Measurements from ENCODE around the gene NCKAP5. TPM values are rescaled to one million over a fixed set of nuclear protein-coding genes. Genes with fewer than 3 reads are reported as not detected.

NCKAP5 gene
- total and polyA plus RNA-seq, 2 of the 13 experiments (the other 11 are each of a cell fraction or from before 2014, with no cell fraction given): 0.01 TPM; not detected in 1

DNA sequence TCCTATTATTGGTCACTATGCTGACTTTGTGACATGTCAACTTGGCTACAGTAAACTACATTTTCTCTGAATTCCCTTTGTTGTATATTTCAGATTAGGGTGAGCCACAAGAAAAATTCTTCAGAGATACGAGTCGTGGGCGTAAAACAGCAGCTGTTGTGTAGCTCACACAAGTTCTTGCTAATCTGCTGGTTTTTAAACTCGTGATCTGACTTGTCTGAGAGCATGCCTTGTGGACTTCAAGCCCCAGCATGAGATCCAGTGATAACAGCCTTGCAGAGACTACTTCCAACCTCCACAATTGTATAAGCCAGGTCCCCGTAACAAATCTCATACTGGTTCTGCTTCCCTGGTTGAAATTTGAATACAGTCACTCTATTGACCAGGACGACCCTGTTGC is 638.5 kb downstream of the NCKAP5 start:
- under 1% methylated on average over 6 of the region's 6 CpGs for WGBS (ENCODE audit: low lambda C conversion rate)
- ATAC-seq (no peak), DNase-seq (ENCODE audit: low spot score) (no peak), FAIRE-seq (no peak)
- ChIA-PET CTCF (ENCODE audit: low intra/inter-chr PET ratio, low total read pairs) (no interaction called here), POLR2A (no interaction called here)
- Histone ChIP-seq H3K27me3 (ENCODE audit: control insufficient read depth in 1 of 2, insufficient read depth in 2 of 2, low read length in 2 of 2) (no peaks in the 10 kb centered on the region), H3K36me3 (replicated peaks in 1 of 2; ENCODE audit: control insufficient read depth in 1 of 2, insufficient read depth in 2 of 2, low read length in 2 of 2) (no peaks in the 10 kb centered on the region), H3K4me3 (replicated peaks in 1 of 3; ENCODE audit: insufficient read depth in 1 of 3, low read depth in 2 of 3, low read length in 3 of 3) (no peak overlapping the region), H3K4me2 (ENCODE audit: low read depth, low read length) (no peak overlapping the region), H3K27ac (ENCODE audit: extremely low read length, insufficient read depth, low read length) (no peak overlapping the region), H3K4me1 (ENCODE audit: insufficient read depth, low read length) (no peaks in the 10 kb centered on the region), H3K9me3 (ENCODE audit: low read length) (peaks cover 32% of the 10 kb centered on the region), H2AFZ (ENCODE audit: low read length) (no peak overlapping the region), H4K20me1 (ENCODE audit: insufficient read depth, low read length) (no peaks in the 10 kb centered on the region), H3K9ac (ENCODE audit: insufficient read depth, low read depth, low read length) (no peak overlapping the region), H3K79me2 (ENCODE audit: insufficient read depth, low read length) (no peaks in the 10 kb centered on the region)
- in situ Hi-C loops (cut with HindIII; ENCODE audit: extremely low pct_ligation_motif_present, low pct_unique_long_range_greater_than_20kb): no loop called here
- TF ChIP-seq ZSCAN22 (CRISPR knock-in tag; IDR thresholded peaks at IDR 0.05): no peak
- TF ChIP-seq JUN (CRISPR knock-in tag; IDR thresholded peaks at IDR 0.05): no peak
- no peak for TF ChIP-seq PCBP1 (IDR thresholded peaks at IDR 0.05; ENCODE audit: borderline replicate concordance, low read depth, low read length)
- TF ChIP-seq, protein P1, sequence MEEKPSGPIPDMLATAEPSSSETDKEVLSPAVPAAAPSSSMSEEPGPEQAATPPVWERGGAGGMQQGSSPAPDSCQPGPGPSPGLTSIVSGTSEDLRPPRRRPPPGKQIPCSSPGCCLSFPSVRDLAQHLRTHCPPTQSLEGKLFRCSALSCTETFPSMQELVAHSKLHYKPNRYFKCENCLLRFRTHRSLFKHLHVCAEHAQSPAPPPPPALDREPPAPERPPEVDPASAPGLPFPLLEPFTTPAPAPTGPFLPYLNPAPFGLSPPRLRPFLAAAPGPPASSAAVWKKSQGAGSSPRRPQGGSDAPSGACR (CRISPR knock-in tag; IDR thresholded peaks at IDR 0.05): no peak
- no peak for TF ChIP-seq ZNF570 (CRISPR knock-in tag; IDR thresholded peaks at IDR 0.05; ENCODE audit: borderline replicate concordance)
- TF ChIP-seq TCF7 (IDR thresholded peaks at IDR 0.05; ENCODE audit: low read depth): no peak
- no peak for TF ChIP-seq MAF1 (CRISPR knock-in tag; IDR thresholded peaks at IDR 0.05; ENCODE audit: borderline replicate concordance)
- TF ChIP-seq THYN1 (CRISPR knock-in tag; IDR thresholded peaks at IDR 0.05; ENCODE audit: borderline replicate concordance, low read depth): no peak
- TF ChIP-seq, protein P2, sequence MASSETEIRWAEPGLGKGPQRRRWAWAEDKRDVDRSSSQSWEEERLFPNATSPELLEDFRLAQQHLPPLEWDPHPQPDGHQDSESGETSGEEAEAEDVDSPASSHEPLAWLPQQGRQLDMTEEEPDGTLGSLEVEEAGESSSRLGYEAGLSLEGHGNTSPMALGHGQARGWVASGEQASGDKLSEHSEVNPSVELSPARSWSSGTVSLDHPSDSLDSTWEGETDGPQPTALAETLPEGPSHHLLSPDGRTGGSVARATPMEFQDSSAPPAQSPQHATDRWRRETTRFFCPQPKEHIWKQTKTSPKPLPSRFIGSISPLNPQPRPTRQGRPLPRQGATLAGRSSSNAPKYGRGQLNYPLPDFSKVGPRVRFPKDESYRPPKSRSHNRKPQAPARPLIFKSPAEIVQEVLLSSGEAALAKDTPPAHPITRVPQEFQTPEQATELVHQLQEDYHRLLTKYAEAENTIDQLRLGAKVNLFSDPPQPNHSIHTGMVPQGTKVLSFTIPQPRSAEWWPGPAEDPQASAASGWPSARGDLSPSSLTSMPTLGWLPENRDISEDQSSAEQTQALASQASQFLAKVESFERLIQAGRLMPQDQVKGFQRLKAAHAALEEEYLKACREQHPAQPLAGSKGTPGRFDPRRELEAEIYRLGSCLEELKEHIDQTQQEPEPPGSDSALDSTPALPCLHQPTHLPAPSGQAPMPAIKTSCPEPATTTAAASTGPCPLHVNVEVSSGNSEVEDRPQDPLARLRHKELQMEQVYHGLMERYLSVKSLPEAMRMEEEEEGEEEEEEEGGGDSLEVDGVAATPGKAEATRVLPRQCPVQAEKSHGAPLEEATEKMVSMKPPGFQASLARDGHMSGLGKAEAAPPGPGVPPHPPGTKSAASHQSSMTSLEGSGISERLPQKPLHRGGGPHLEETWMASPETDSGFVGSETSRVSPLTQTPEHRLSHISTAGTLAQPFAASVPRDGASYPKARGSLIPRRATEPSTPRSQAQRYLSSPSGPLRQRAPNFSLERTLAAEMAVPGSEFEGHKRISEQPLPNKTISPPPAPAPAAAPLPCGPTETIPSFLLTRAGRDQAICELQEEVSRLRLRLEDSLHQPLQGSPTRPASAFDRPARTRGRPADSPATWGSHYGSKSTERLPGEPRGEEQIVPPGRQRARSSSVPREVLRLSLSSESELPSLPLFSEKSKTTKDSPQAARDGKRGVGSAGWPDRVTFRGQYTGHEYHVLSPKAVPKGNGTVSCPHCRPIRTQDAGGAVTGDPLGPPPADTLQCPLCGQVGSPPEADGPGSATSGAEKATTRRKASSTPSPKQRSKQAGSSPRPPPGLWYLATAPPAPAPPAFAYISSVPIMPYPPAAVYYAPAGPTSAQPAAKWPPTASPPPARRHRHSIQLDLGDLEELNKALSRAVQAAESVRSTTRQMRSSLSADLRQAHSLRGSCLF (CRISPR knock-in tag; IDR thresholded peaks at IDR 0.05; ENCODE audit: borderline replicate concordance): no peak
- no peak for TF ChIP-seq NFKBIZ (CRISPR knock-in tag; IDR thresholded peaks at IDR 0.05)
- no peak for TF ChIP-seq PHB2 (IDR thresholded peaks at IDR 0.05; ENCODE audit: partially characterized antibody)
- TF ChIP-seq, protein P3, sequence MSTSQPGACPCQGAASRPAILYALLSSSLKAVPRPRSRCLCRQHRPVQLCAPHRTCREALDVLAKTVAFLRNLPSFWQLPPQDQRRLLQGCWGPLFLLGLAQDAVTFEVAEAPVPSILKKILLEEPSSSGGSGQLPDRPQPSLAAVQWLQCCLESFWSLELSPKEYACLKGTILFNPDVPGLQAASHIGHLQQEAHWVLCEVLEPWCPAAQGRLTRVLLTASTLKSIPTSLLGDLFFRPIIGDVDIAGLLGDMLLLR (CRISPR knock-in tag; IDR thresholded peaks at IDR 0.05): no peak
- TF ChIP-seq TCF7L2 (IDR thresholded peaks at IDR 0.05; ENCODE audit: low read depth, low read length): no peak
- TF ChIP-seq ZNF205 (CRISPR knock-in tag; IDR thresholded peaks at IDR 0.05): no peak
- no peak for TF ChIP-seq ZNF326 (CRISPR knock-in tag; IDR thresholded peaks at IDR 0.05; ENCODE audit: borderline replicate concordance)
- TF ChIP-seq SKI (IDR thresholded peaks at IDR 0.05; ENCODE audit: partially characterized antibody): no peak
- TF ChIP-seq ZNF225 (CRISPR knock-in tag; IDR thresholded peaks at IDR 0.05): no peak
- TF ChIP-seq ZNF746 (CRISPR knock-in tag; IDR thresholded peaks at IDR 0.05): no peak
- TF ChIP-seq KLF16 (CRISPR knock-in tag; IDR thresholded peaks at IDR 0.05): no peak
- no peak for TF ChIP-seq ZNF17 (CRISPR knock-in tag; IDR thresholded peaks at IDR 0.05)
- intact Hi-C loops (cut with micrococcal nuclease; ENCODE audit: unreplicated experiment): no loop called here
- BruUV-seq (replicated peaks): no TSS peak

Data from HepG2 (cell line).